Type B pancreatic cell (in vitro differentiated cells): ENCODE data around the gene CELA2B. TPM values are rescaled to one million over a fixed set of nuclear protein-coding genes. Genes with fewer than 3 reads are reported as not detected.

Experiments used
- DNase-seq: peaks from one replicate; pipeline ENCODE4 v3.0.0; 2021; ENCODE audit warnings: mixed read lengths; ENCODE audit not compliant: unreplicated experiment; ENCODE audit errors: extremely low spot score
- H3K27ac Mint-ChIP-seq: 2 replicates; pipeline ENCODE4 v1.8.0; 2021; ENCODE audit warnings: mild to moderate bottlenecking, mixed read lengths
- H3K27me3 Mint-ChIP-seq: 2 replicates; pipeline ENCODE4 v1.8.0; 2021; ENCODE audit warnings: mixed read lengths
- H3K36me3 Mint-ChIP-seq: 2 replicates; pipeline ENCODE4 v1.8.0; 2021; ENCODE audit warnings: mixed read lengths
- H3K4me1 Mint-ChIP-seq: one replicate; pipeline ENCODE4 v1.8.0; 2021; ENCODE audit warnings: mixed read lengths; ENCODE audit not compliant: unreplicated experiment
- H3K4me3 Mint-ChIP-seq: 2 replicates; pipeline ENCODE4 v1.8.0; 2021; ENCODE audit warnings: mild to moderate bottlenecking, mixed read lengths
- H3K9me3 Mint-ChIP-seq: 2 replicates; pipeline ENCODE4 v1.8.0; 2021; ENCODE audit warnings: mixed read lengths
- CTCF ChIP-seq: fragments of 200-600 bp; sonication (generic); conservative IDR thresholded peaks from 2 replicates; pipeline ENCODE4 v1.5.0; 2021; ENCODE audit warnings: antibody characterized with exemption, mild to moderate bottlenecking
- total RNA-seq: library from RNA; stranded (reverse); gene quantifications from 2 replicates; pipeline ENCODE4 v1.2.1, GENCODE V29; 2021; ENCODE audit warnings: low replicate concordance

Gene CELA2B
- total RNA-seq, 1 donor from 2014 or later: not detected

GRCh38 chr1:15436881-15437442, 38.9 kb upstream of the CELA2B start:
- DNase-seq: no peak
- no peaks in the 10 kb centered on the region for H3K27me3 Mint-ChIP-seq
- H3K36me3 Mint-ChIP-seq: no peaks in the 10 kb centered on the region
- H3K27ac Mint-ChIP-seq: no peak overlapping the region
- no peak for TF ChIP-seq CTCF
- H3K9me3 Mint-ChIP-seq: no peaks in the 10 kb centered on the region
- H3K4me3 Mint-ChIP-seq: no peak overlapping the region
- peaks cover 3% of the 10 kb centered on the region for H3K4me1 Mint-ChIP-seq

GRCh38 chr1:15439325-15439724, 36.6 kb upstream of the CELA2B start:
- Mint-ChIP-seq H3K9me3 (no peaks in the 10 kb centered on the region), H3K36me3 (no peaks in the 10 kb centered on the region), H3K27ac (no peak overlapping the region), H3K4me1 (peaks cover 5% of the 10 kb centered on the region), H3K4me3 (no peak overlapping the region), H3K27me3 (no peaks in the 10 kb centered on the region)
- no peak for DNase-seq
- no peak for TF ChIP-seq CTCF

GRCh38 chr1:15440357-15440756, 35.5 kb upstream of the CELA2B start:
- Mint-ChIP-seq H3K4me3 (no peak overlapping the region), H3K4me1 (peaks cover 5% of the 10 kb centered on the region), H3K27ac (no peak overlapping the region), H3K36me3 (no peaks in the 10 kb centered on the region), H3K27me3 (no peaks in the 10 kb centered on the region), H3K9me3 (no peaks in the 10 kb centered on the region)
- no peak for DNase-seq
- no peak for TF ChIP-seq CTCF

GRCh38 chr1:15441247-15441646, 34.7 kb upstream of the CELA2B start:
- TF ChIP-seq CTCF: no peak
- no peak overlapping the region for H3K27ac Mint-ChIP-seq
- H3K4me3 Mint-ChIP-seq: no peak overlapping the region
- DNase-seq: no peak
- H3K36me3 Mint-ChIP-seq: no peaks in the 10 kb centered on the region
- peaks cover 5% of the 10 kb centered on the region for H3K4me1 Mint-ChIP-seq
- no peaks in the 10 kb centered on the region for H3K9me3 Mint-ChIP-seq
- no peaks in the 10 kb centered on the region for H3K27me3 Mint-ChIP-seq

- no peak overlapping the region for H3K4me3 Mint-ChIP-seq
- no peak for TF ChIP-seq CTCF
- H3K36me3 Mint-ChIP-seq: no peaks in the 10 kb centered on the region
- peaks cover 5% of the 10 kb centered on the region for H3K4me1 Mint-ChIP-seq
- H3K27ac Mint-ChIP-seq: no peak overlapping the region
- no peak for DNase-seq
- H3K27me3 Mint-ChIP-seq: no peaks in the 10 kb centered on the region
- H3K9me3 Mint-ChIP-seq: no peaks in the 10 kb centered on the region
Observed at GRCh38 chr1:15442119-15442518, 33.8 kb upstream of the CELA2B start.

- Mint-ChIP-seq H3K27me3 (no peaks in the 10 kb centered on the region), H3K27ac (no peak overlapping the region), H3K4me1 (peaks cover 5% of the 10 kb centered on the region), H3K36me3 (no peaks in the 10 kb centered on the region), H3K9me3 (no peaks in the 10 kb centered on the region), H3K4me3 (no peak overlapping the region)
- DNase-seq: no peak
- TF ChIP-seq CTCF: no peak
Observed at GRCh38 chr1:15442759-15443158, 33.1 kb upstream of the CELA2B start.
